Midbrain (tissue), 1 donor: ENCODE data around the gene TANK.

Experiments
- DNase-seq: peaks from one replicate; lab custom pipeline; 2025; lab: John Stamatoyannopoulos, UW

TANK gene

DNA sequence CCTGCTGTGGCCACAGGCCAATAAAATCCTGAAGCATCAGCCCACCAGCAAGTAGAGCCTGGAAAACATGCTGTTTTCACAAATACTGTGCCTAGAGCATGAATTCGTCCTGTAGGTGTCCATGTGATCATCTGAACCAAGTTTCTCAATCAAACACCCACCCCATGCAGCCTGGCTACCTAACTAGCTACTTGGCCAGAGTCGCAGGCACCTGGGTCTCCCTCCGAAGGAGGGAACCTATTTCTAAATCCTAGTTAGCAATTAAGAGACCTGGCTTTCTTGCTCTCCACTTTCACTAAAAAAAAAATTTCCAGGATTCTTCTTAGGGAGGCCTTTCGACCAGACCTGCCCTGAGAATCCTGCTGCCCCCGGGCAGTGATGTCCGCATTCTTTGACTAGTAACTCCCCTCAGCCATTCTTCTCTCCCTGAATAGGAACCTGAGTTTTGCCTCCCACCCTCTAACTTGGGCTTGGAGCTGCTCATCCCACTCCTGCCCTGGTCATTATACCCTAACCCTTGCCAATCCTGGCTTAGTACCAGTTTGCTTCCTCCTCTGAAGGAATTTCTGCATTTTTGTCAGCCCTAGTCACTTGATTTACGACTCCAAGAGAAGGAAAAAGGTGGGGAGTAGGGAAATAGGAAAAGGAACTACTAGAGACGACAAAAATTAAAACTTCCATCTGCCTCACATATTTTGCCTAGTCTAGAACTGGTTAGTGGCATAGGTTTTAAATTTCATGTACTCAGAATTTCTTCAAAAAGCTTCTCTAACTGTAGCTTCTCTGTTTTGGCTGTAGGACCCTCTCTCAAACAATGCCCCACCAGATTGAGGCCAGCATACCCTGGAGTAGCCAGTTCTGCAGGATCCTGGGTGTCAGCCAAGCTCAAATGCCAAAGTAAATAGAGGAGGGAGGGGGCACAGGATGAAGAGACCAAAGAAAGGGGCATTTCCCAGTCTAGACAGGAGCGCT, 25.4 kb upstream of the TANK start:
- peak; percentile 41 for DNase-seq

DNA sequence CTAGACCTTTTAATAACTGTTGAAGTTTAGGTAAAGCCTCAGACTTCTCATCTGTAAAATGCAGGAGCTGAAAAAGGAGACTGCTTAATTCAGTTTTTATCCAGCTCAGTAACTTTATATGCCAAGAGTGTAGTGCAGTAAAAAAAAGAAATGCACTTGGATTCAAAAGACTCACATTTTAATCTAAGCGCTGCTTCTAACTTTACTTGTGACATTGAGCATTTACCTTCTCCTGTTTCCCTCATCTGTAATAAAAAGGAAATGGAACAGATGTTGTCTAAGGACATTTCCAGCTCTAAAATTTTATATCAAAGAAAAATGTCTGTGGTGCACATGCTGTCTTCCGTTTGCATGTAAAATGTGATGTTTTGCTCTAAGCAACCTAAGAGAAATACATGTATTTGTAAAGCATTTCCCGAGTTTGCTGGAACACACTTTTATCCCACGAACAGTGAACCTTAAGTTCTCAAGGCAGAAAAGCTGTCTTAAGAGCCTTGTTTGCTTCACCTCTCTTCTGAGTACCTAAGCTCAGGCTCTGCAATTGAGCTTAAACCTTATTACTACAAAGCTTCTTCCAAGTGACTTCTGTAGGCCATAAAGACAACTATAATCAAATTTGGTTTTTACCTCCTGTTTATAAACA, 24.2 kb upstream of the TANK start:
- DNase-seq: no peak

DNA sequence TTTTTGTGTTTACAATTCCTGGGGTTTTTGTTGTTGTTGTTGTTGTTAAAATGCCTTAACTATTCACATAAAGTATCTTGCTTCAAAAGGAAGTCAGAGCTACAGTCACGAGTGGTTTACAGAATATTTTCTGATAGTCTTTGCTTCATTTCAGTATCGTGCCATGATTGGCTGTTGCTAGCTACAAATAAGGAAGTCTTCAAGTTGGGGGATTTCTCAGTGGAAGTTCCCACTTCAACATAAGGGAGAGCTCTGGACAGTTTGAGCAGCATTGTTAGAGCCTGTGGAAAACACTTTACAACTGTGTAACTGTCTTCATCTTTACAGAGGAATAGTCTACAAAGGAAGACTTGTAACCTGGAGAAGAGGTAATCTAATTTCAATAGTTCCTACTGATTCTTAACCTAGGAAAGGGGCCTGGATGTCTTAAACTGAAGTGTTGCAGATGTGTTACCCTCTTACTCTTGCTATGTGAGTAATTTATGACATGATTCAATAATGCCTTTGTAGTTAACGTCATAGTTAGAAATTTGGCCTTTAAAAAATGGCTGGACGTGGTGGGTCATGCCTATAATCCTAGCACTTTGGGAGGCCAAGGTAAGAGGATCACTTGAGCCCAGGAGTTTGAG, 23.4 kb upstream of the TANK start:
- DNase-seq: no peak

DNA sequence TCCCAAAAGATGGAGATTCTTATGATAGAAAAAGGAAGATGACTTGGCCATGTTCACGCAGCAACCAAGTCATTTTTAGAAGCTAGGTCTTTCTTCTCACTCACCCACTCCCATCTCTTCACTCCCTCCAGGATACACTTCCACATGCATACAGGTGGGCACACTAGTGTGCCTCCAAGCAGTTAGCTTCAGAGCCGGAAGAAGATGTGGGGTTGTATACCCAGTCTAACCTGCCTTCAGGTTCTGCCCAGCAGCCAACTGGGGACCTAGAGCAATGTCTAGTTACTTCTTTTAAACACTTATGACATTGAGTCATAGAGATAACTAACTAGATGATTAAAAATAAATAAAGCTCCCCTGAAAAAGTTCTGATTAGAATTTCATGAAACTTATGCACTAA, 21.8 kb upstream of the TANK start:
- no peak for DNase-seq

DNA sequence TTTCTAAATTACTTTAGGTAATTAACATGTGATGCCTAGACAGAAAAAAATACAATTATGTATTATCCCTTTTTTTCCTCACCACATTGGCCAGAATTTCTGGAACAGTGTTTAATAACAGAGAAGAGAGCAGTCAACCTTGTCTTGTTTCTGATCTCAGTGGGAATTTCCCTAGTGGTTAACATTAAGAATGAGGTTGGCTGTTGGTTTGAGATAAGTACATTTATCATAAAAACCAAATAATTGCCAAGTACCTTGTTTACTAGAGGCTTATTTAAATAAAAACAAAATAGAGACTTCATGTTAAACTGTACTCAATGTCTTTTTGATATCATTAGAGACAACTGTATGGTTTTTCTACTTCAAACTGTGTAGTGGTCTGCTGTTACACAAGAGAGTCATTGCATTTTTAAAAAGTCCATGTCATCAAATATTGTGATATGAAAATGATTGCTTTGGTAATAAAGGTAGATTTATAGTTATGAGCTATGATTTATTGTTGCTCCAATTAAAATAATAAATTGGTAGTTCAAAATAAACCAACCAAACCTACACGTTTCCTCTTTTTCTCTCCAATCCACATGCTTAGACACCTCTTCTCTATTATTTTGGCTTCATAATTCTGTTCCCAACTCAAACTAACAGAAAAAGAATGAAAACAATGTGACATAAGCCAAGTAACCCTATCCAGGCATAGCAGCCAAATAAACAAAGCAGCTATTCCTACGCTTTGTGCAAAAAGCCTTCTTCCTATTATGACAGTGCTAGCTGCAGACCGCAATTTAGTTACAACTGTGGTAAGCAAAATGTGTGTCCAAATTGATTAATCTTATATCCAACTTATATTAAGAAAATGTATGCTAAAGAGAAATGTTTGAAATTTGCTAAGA, 20.9 kb upstream of the TANK start:
- no peak for DNase-seq

DNA sequence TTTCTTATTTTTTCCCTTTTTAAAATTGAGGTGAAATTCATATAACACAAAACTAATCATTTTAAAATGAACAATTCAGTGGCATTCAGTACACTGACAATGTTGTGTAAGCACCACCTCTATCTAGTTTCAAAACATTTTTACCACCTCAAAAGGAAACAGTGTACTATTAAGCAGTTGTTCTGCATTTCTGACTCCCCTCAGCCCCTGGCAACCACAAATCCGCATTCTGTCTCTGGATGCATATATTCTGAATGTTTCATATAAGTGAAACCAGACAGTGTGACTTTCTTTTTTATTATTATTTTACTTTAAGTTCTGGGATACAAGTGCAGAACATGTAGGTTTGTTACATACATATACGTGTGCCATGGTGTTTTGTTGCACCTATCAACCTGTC, 19.2 kb upstream of the TANK start:
- no peak for DNase-seq

DNA sequence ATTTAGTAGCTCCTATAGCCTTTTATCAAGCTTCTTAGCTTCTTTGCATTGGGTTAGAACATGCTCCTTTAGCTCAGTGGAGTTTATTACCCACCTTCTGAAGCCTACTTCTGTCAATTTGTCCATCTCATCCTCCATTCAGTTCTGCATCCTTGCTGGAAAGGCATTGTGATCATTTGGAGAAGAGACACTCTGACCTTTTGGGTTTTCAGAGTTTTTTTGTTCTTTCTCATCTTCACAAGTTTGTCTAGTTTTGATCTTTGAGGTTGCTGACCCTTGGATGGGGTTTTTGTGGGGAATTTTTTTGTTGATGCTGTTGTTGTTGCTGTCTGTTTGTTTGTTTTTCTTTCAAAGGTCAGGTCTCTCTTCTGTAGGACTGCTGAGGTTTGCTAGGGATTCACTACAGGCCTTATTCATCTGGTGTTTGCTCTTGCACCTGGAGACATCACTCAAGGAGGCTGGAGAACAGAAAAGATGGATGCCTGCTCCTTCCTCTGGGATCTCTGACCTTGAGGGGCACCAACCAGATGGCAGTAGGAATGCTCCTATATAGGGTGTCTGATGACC, 13.9 kb upstream of the TANK start:
- DNase-seq: no peak

DNA sequence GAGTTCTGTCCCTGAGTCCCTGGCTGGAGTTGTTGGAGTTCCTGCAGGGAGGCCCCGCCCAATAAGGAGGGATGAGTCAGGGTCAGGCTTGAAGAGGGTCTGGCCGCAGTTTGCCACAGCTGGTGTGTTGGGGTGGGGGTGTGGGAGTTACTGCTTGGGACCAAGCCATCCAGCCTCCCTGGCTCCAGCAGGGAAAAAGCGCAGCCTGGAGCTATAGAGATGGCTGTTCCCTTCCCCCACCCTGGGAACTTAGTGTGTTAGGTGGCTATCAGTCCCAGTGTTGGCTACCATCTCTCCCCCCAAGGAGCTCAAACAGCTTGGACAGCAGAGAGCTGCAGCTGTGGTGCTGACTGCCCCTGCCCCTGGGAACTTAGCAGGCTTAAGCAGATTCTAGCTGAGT, 13.2 kb upstream of the TANK start:
- DNase-seq: no peak

DNA sequence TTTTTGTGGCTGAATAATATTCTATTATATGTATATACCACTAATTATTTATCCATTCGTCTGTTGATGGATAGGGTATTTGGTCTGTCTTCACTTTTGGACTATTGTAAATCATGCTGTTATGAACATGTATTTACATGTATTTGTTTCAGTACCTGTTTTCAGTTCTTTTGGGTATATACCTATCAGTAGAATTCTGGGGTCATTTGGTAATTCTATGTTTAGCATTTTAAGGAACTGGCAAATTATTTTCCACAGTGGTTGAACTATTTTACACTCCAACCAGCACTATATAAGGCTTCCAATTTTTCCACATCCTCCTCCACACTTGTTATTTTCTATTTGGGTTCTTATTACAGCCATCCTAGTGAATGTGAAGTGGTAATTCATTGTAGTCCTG, 12.4 kb upstream of the TANK start:
- DNase-seq: no peak

DNA sequence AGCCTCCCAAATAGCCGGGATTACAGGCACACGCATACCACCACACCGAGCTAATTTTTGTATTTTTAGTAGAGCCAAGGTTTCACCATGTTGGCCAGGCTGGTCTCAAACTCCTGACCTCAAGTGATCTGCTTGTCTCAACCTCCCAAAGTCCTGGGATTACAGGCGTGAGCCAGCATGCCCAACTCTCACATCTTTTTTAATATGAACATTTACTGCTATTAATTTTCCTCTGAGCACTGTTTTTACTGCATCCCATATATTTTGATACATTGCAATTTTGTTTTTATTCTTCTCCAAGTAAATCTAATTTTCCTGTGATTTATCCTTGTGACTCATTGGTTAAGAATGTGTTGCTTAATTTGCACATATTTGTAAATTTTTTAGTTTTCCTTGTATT, 9.5 kb upstream of the TANK start:
- DNase-seq: no peak

DNA sequence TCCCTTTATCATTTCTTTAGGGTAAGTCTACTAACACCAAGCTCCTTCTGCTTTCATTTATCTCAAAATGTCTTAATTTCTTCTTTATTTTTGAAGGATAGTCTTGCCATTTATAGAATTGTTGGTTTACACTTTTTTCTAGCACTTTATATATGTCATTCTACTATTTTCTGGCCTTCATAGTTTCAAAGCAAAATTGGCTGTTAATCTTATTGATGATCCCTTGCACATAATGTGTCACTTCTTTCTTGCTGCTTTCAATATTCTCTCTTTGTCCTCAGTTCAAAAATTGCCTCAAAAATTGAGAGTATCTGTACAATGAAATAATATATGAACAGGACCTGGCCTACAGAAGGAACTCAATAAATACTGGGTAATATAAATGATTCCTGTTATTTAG, 7.9 kb upstream of the TANK start:
- DNase-seq: no peak

DNA sequence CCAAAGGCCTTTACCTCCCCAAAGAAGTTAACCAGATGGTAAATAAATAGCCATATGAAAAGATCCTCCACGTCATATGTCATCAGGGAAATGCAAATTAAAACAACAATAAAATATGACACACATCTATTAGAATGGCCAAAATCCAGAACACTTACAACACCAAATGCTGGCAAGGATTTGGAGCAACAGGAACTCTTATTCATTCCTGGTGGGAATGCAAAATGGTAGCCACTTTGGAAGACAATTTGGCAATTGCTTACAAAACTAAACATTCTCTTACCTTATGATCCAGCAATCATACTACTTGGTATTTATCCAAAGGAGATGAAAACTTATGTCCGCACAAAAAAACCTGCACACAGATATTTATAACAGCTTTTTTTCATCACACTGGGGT, 1.3 kb upstream of the TANK start:
- DNase-seq: no peak

DNA sequence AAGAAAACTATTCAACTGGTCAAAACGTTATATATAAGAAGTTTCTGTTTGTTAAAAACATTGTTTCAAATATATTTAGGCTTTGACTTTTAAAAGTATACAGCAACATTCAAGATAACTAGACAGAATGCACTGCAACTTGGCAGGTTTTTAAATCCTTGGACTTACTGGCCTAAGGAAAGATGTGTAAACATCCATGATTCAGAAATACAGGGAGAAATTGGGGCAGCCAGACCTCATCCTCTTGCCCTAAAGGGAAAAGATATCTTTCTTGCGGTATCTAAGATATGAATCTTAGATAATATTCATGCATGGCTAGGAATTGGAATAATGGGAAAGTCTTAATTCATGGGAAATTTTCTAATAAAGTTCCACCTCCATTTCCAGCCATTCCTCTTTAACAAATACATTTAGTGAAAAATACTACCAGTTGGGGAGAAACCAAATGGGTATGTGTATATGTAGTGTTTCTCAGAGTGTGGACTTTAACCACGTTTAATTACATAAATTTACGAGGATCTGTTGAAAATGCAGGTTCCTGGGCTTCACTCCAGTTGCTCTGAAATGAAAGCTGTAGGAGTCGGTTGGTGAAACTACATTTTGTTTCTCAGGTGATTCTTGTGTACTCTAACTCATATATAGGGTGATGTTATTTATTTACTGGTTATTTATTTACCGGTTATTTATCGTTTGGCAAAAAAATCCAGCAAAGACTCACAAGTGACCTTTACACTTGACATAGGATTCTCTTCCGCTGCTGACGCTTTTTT, 587 bp upstream of the TANK start:
- DNase-seq: no peak

DNA sequence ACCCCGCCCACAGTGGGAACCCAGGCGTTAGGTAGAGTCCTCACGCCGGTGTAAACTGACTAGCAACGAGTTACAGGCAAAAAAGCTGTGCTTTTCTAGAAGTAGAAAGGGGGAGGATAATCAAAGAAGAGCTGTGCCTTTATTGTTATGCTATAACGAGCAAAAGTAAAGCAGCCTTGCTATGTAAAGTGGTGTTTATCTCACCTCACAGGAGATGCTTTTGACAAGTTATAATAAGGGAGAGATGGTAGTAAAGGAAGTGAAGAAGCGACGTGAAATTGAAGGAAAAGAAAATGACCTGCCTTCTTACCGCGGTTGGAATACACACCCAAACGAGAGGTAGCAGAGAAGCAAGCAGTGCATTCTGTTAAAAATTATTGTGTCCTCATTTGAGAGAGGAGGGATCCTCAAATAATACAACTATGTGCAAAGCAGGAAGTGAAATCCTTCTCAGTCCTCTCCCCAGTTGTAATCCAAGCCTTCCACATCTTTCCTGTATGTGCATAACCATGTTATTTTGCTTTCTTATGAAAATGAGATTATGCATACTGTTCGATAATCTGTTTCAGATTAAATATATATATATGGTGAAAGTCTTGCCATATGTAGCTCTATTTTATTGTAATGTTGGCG, 962 bp downstream of the TANK start:
- DNase-seq: no peak

DNA sequence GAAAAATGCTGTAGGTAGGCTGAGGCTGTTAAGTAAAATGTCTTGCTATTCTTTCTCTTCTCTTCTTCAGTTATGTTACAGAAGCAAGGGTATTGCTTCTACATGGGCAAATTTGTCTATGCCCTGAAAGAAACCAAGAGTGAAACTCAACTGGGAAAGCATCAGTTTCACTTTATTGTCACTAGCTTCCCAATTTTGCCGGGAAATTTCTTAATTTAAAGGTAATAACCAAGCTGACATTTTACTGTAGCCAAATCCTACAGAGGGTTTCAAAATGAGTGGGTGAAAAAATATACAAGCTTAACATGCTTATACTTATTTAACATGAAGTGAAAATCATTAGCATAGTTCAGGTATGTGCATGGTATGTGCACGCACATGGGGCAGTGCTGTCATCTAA, 3.2 kb downstream of the TANK start:
- DNase-seq: no peak

DNA sequence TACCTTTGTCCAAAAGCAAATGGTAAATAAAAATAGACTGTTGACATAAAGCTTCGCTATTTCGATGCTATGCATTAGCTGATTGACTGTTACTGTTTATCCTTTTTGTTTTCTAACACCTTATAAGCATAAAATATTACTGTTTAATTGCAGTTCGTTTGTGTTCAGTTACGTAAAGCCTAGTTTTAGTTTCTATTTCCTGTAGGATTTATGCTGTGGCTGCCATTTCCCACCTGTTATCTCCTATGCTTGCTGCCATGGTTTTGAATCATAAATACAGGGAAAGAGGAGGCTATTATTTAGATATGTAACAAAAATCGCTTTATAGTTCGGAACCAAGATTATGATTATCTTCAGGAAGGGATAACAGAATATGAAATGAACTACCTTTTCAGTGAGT, 3.9 kb downstream of the TANK start:
- no peak for DNase-seq

DNA sequence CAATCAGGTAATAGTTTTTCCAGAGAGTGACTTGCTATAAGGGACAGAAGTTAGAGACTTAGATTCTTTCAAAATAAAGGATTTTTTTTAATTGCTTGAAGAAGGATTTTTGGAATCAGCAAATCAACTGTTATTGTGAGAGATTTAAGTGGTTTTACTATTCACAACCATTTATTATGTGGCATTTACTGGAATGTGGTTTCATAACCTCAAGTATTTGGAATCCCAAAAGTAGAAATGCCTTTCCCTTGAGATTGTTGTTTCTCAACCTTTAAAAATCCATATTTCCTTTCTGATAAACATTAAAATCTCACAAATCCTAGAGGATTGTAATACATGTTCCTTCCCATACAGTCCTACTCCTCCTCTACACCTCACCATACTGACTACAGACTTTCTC, 5.0 kb downstream of the TANK start:
- DNase-seq: no peak

DNA sequence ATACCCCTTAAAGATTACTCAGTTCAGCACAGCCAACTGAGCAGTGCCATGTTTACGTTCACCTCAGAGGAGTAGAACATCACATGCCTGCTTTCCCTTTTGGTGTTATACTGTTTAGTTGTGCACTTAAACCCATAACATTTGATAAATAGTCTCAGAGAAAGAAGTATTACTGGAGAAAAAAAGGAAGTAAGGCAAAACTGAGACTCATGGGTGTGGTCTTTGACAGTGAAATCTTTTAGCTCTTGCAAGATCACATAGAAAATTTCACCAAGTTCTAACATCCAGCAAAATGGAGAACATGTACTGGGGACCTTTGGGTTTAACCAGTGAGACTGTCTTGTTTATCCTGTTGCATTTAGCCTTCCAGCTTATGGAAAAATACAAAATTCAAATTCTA, 5.6 kb downstream of the TANK start:
- no peak for DNase-seq

DNA sequence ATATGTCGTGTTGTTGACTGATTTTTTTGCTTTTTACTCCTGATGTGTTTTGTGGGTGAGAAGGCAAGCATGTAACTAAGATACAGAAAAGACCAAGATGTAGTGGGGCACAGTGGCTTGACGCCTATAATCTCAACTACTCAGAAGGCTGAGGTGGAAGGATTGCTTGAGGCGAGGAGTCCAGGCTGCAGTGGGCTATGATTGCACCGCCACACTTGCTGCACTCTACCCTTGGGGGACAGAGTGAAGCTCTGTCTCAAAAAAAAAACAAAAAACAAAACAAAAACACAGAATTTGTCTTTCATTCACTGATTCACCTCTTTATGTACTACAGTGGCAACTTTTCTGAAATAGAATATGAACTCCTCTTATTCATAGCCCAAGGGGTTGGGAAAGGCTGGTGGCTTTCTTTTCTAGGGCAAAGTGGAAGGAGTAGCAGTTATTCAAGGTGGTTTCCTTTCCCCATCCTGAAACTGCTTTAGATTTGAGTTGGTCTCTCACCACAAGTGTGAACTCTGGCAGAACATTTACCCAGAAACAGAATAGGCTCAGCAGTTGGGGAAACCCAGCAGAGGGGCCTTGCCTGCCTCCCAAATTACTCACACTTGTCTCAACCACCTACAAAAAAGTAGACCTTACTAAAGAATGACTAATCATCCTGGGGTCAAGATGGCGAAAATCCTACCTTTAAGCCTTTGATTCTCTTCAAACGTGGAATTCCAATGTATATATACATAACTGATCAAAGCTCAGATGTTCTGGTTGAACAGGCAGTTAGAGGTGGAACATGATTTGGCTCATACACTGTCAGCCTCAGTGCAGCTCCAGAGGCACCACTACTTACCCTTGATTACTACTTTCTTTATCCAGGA, 6.5 kb downstream of the TANK start:
- DNase-seq: no peak
